ENCODE results near the gene ARHGAP21.

- TF ChIP-seq POLR2AphosphoS5 (IDR thresholded peaks at IDR 0.05) = no peak
- no peak for TF ChIP-seq CTCF (IDR thresholded peaks at IDR 0.05; ENCODE audit: poor library complexity, severe bottlenecking)
- TF ChIP-seq RAD21 (conservative IDR thresholded peaks at IDR 0.05) = no peak
- no peak for TF ChIP-seq EZH2 (IDR thresholded peaks at IDR 0.05; ENCODE audit: borderline replicate concordance, insufficient read depth, low read length, poor library complexity, severe bottlenecking)
- no peak for TF ChIP-seq REST (IDR thresholded peaks at IDR 0.05; ENCODE audit: borderline replicate concordance)
- TF ChIP-seq SMC3 (conservative IDR thresholded peaks at IDR 0.05; ENCODE audit: poor library complexity) = no peak
- no peak for TF ChIP-seq EP300 (conservative IDR thresholded peaks at IDR 0.05; ENCODE audit: poor library complexity, severe bottlenecking)
Measured at GRCh38 chr10:24720096-24720495, 3.6 kb downstream of the ARHGAP21 start.

Measured in neural cell (in vitro differentiated cells).